K562 (cell line): ENCODE results near the gene TMEM163.

Experiments used
- NFRKB ChIP-seq: fragments of 450-650 bp; IDR thresholded peaks from 2 replicates; pipeline ENCODE4 v1.6.1; 2016; ENCODE audit warnings: low read depth
- ZFP36 ChIP-seq: fragments of 150-350 bp; IDR thresholded peaks from 2 replicates; pipeline ENCODE4 v1.6.1; 2018; ENCODE audit warnings: low read length, low read depth; ENCODE audit not compliant: partially characterized antibody
- TF ChIP-seq, protein P1 (sequence below), 3 experiments: IDR thresholded peaks in 2 of 3; conservative IDR thresholded peaks in 1 of 3; 2 replicates each; pipeline ENCODE4 v1.5.1; 2011 to 2012; ENCODE audit warnings: low read length in 3 of 3, mild to moderate bottlenecking in 3 of 3, control low read depth in 2 of 3, improper control_type of control experiment in 1 of 3, inconsistent platforms in 1 of 3, low read depth in 1 of 3, mixed read lengths in 1 of 3, moderate library complexity in 1 of 3; ENCODE audit not compliant: insufficient read depth in 2 of 3

DNA sequence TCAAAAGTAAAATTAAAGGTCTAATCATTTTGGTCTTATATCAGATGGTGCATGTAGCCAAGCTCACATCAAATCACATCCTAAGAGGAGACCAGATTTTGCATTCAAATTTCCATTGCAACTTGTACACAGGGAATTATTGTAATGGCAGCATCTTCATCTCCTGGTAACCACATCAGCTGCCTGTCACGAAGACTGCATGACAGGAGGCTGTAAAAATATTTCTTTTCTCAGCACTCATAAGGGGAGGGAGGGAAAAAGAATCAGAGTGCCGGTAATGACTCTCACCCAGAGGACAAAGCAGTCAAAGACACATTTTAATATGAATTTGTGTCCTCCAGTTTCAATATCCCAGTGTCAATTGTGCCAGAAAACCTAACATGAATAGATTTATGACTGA lies 216.7 kb downstream of the TMEM163 start:
- TF ChIP-seq ZFP36 (no peak), NFRKB (no peak)
- TF ChIP-seq, protein P1, sequence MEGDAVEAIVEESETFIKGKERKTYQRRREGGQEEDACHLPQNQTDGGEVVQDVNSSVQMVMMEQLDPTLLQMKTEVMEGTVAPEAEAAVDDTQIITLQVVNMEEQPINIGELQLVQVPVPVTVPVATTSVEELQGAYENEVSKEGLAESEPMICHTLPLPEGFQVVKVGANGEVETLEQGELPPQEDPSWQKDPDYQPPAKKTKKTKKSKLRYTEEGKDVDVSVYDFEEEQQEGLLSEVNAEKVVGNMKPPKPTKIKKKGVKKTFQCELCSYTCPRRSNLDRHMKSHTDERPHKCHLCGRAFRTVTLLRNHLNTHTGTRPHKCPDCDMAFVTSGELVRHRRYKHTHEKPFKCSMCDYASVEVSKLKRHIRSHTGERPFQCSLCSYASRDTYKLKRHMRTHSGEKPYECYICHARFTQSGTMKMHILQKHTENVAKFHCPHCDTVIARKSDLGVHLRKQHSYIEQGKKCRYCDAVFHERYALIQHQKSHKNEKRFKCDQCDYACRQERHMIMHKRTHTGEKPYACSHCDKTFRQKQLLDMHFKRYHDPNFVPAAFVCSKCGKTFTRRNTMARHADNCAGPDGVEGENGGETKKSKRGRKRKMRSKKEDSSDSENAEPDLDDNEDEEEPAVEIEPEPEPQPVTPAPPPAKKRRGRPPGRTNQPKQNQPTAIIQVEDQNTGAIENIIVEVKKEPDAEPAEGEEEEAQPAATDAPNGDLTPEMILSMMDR (IDR thresholded peaks at IDR 0.05 in 2 of 3, conservative IDR thresholded peaks at IDR 0.05 in 1 of 3; ENCODE audit: insufficient read depth in 2 of 3, low read depth in 1 of 3, low read length in 3 of 3) = no peak
